H54 (cell line): Measurements from ENCODE around the gene LIPG.

Experiments used
- DNase-seq: peaks from one replicate; pipeline ENCODE4 v3.0.0; 2011; ENCODE audit warnings: low spot score, mixed read lengths; ENCODE audit not compliant: insufficient read length
- FAIRE-seq: peaks from 3 replicates; lab custom pipeline; 2011; peaks lifted over from hg19 to GRCh38; lab: Jason Lieb, UNC
- POLR2A ChIP-seq: IDR thresholded peaks from 2 replicates; pipeline ENCODE4 v1.6.1; 2011; ENCODE audit warnings: low read depth, mild to moderate bottlenecking, low read length

Gene LIPG

DNA sequence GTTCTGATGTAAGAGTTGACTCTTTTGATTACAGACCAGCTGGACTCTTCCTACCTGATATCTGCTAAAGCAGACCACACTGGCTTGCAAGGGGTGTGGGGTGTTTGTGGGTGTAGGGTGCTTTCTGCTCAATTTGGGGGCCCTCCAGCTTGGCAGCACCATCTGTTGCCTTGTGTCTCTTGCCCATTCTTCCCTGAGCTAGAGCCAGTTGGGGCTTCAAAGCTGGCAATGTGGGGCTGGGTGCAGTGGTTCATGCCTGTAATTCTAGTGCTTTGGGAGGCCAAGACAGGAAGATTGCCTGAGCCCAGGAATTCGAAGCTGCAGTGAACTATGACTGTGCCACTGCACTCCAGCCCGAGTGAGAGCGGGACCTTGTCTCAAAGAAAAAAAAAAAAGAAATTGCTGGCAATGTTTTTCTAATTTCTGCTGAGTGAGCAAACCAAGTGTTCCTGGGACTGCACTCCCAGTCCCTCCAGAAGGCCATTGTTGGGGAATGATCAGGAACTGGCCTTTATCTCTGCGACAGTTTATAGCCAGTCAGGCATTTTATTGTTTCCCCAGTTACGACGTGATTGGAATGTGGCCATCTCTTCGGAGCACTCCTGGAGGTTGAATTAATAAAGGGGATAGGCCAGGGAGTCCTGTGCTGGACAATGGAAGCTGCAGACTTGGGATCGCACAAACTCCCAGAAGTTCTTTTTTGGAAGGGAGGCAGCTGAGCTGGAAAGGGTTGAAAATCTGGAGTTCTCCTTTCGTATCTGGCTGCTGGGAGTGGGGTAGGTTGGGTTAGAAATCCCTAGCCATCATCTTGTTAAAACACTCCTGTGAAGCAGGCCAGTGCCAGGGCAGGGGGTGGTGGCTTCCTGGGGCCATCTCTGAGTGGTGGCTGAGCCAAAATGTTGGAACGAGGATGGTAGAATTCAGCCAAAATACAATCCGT is 57.2 kb downstream of the LIPG start:
- no peak for FAIRE-seq
- no peak for TF ChIP-seq POLR2A
- DNase-seq = no peak

DNA sequence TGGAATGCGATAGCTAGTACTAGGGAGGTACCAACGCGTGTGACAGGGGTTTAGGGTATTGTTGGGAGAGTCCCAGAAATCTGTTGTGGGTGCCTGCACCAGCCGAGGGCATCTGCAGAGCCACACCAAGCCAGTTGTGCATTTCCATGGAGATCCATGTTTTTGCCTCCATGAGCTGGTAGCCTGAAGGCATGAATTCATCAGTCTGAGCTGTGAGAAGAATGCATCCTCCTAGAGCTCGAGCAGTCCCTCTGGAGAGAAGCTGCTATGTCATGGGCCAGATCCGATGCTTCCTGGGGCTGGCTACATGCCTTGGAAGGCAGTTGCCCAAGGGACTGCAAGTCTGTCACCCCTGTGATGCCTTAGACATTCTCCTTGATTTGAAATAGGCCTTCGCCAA is 57.9 kb downstream of the LIPG start:
- FAIRE-seq (no peak), DNase-seq (no peak)

DNA sequence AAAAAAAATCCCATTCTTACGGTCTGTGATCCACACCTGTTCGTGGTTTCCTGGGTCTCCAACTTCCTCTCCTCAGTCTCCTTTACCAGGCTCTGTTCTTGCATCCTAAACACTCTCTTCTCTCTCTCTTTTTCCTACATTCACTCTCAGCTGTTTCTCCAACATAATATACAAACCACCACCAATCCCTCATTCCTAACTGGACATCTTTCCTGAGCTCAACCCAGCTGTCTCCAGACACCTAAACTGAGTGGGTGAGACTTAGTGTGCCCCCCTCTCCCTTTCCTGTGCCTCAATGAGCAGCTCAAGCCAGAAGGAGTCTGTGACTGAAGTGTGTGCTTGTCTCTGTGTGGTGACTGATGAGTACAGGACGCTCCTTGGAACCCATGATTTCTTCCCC is 59.4 kb downstream of the LIPG start:
- FAIRE-seq (no peak), DNase-seq (no peak)
- TF ChIP-seq POLR2A = no peak

More for the DNA sequence above, 57.9 kb downstream of the LIPG start:
- TF ChIP-seq POLR2A = no peak

DNA sequence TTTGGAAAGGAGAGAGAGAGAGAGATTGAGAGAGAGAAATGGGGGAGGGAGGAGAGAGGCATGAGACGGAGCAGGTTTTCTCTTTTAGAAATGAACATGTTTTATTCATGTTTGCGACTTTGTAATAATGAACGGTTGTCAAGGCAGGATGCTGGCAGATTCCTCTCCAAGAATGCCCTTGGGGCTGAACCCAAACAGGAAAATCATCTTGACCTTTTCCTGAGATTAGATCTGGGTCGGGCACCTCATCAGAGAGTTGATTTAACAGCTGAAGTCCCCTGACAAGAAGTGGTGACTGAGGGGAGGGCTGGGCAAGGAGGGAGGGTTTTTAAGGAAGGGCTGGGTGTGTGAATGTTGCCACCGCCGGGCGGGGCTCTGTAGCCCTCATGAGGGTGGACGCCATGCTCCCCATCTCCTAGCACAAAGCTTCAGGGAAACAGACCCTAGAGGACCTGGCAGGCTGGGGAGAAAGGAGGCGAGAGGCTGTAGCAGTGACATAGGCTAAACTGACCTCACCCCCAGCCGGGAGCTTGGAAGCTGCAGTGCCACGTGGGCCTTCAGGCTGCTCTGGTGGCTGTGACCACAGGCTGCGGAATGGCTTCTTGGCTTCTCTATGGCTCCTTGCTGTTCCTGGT is 60.0 kb downstream of the LIPG start:
- DNase-seq = no peak
- no peak for TF ChIP-seq POLR2A
- no peak for FAIRE-seq

DNA sequence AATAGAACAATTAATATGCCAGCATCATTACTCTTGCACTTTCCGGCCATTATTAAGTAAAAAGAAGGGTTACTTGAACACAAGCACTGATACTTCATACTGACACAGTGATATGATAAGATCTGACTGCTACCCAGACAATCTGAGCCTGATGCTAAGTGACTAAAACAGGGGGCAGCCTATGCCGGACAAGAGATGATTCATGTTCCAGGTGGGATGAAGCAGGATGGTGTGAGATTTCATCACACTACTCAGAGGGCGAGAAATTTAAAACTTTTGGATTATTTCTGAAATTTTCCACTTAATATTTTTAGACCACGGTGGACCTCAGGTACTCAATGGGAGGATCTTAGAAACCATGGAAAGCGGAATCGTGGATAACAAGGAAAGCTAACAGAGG is 61.7 kb downstream of the LIPG start:
- no peak for TF ChIP-seq POLR2A
- DNase-seq (no peak), FAIRE-seq (no peak)

DNA sequence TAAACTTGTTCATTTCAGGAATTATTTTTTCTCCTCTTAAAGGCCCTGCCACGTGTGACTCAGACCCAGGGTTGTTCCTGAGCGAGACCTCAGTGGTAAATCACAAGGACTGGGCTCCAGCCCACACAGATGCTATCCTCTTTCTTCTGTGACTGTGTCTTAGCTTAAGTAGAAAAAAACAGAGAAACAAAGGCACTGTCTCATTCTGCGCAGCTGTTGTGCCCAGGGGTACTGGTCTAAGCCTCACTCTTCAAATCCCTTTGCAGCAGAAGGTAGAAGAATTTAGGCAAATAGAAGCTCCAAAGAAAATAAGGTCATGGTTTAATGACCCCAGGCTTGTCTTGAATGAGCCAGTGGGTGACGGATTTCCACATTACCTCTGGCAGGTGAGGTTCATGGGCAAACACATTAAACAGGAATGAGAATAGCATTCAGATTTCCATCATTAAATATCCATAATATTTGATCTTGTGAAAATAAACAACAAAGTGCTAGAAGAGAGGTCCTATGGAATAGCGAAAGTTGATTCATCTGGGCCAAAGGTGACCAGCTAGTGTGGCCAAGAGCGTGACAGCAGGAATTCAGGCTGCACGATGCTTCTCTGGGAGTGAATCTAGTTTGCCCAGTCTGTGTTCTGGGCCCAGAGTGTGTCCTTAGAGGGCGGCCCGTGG is 63.3 kb downstream of the LIPG start:
- FAIRE-seq = no peak
- no peak for DNase-seq

DNA sequence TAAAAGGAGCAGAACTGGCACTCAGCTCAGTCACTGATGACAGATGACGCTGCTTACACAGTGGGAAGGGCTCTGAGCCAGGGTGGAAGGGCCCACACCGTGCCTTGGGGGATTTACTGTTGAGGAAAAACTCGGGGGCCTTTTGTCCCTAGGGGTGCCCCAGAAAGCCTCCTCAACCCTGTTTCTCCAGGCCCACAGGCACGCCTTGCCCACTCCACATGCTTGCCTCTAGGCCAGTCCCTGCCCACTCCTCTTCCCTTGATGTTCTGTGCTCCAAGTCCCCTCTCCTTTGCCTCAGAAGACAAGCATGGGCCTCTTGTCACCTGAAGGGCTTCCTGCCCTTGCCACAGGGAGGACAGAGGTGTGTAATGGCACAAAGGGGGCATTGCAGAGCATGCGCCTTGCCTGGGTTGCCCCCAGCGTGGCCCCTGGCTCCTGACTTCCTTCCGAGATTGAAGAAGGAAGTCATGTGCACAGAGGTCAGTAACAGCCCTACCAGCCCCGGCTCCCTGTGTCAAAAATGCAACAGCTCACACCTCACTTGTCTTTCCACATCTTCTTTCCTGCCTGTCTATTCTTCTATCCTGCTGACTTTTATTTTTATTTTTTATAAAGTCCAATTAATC is 65.1 kb downstream of the LIPG start:
- DNase-seq = no peak
- TF ChIP-seq POLR2A = no peak
- FAIRE-seq = no peak

More for the DNA sequence above, 63.3 kb downstream of the LIPG start:
- no peak for TF ChIP-seq POLR2A

DNA sequence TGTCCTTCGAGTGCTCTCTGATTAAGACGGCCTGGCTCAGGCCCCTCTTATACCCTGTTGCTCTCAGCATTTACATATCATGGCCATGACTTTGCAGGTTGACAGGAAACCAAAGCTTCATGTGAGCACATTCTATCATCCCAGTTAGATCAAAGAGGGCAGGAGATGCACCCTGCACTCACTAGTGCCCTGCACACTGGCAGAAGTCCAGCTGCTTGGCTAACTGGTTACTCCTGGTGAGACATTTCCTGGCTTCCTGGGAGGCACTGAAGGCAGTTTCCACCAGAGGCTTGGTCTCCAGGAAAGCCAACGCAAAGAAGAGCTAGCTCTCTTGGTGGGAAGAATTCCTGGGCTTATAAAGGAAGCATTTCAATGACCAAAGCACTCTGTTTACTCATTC is 66.3 kb downstream of the LIPG start:
- no peak for TF ChIP-seq POLR2A
- DNase-seq (peak; percentile 12), FAIRE-seq (no peak)

DNA sequence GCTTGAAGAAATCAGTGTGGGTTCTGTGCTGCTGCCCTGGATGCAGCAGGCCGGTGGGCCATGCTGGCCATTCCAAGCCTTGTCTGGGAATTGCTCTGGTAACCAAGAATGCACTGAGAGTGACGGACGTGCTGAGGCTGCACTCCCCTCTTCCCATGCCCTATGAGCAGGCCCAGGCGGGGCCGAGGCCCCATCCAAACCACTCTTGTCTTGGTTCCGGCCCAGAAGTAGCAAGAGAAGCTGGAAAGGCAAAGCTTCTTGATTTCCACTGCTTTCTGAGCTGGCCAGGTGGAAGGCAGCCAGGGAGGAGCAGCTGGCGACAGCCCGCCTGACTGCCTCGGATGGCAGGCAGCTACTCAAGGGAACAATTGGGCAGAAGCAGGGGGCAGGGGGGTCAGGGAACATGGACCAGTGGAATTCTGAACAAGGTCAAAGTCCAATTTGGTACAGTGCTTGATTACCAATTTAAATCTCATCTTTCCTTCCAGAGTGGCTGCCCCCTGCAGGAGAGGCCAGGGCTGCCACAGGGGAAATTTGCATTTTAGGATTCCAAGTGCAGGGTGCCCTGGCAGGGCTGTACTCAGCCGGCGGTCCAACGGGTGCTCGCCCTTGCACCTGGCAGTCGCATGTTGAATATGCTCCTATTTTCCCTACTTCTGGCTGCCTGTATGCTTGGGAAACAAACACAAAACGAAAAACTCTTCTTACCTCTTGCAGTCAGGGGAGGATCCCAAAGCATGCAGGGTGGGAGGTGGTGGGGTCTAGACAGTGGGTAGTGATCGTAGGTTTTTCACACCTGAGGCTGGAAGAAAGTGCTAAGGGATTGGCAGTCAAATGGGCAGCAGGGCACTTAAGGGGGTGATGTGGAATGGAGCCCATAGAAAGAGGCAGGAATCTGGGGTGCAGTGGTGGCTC is 67.3 kb downstream of the LIPG start:
- no peak for TF ChIP-seq POLR2A
- no peak for FAIRE-seq

DNA sequence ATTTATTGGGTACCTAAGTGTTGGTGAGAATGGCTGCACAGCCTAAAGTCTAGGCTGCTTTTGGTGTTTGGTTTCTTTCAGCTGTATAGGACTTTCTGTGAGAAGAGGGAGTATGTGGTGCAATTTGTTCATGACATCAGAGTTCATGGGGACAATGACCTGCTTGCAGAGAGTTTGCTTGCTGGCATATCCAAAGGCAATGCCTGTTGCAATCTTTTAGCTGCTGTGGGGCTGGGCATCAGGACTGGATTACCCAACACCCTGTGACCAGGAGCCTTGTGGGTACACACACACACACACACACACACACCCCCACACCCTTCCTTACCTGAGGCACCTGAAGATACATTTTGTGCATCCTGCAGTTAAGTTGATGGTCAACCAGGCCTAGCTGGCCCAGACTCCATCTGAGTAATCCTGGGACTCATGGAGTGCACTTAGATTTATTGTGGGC is 68.4 kb downstream of the LIPG start:
- FAIRE-seq (no peak), DNase-seq (no peak)

More for the DNA sequence above, 67.3 kb downstream of the LIPG start:
- DNase-seq = no peak

DNA sequence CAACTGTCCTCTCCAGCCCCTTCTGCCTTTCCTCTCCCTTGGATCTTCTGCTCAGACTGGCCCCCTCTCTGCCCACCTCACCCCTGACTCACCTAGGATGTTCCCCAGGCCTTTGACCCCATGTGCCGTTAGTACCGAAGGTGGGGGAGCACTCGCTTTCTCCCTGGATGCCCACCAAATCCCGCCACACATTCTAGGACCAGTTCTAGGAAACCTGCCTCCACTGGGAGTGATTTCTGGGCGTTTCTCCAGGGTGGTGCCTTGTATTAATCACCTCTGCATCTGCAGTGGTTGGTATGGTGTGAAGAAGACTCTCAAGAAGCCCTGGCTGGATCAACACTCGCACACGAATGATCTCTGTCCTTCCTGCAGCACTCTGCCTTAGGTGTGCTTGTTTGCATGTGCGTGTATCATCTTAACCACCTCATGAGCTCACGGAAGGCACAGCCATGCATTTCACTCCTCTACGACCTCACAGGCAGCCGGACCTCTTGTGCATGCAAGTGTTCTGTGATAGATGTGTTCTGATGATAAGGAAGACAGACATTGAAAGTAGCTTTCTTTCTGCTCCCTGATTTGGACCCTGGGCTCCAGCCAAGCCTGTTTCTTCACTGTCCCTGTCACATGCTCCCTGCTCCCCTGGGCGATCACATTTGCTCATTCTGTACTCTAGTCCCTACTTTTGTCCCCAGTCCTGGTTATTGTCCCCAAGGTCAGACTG is 69.4 kb downstream of the LIPG start:
- FAIRE-seq (no peak), DNase-seq (no peak)
- TF ChIP-seq POLR2A = no peak

More for the DNA sequence above, 68.4 kb downstream of the LIPG start:
- no peak for TF ChIP-seq POLR2A

DNA sequence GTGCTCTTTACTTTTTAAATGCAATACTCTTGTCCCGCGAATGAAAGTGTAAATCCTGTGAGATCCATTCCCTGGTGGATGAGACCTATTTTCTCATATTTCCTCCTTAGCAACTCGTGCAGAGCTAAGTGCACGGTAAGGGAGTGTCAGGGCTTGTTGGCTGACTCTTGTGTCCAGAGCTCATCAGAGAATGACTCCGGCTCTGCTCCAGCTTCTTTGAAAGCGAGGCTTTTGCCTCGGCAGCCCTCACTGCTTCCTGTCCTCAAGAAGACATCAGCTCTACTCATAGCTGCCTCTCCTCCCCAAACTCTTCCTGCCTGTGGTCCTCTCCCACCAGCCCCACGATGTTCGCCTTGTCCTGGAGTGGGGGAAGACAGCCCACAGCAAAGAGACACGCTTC is 70.7 kb downstream of the LIPG start:
- no peak for TF ChIP-seq POLR2A
- DNase-seq = no peak

More for the DNA sequence above, 70.7 kb downstream of the LIPG start:
- FAIRE-seq = no peak
